NB4 (cell line): ENCODE measurements around the gene BOD1L1.

Source experiments
- CTCF ChIP-seq: IDR thresholded peaks from one replicate; pipeline ENCODE4 v1.5.1; 2012; ENCODE audit warnings: low read depth, low read length
- MYC ChIP-seq: IDR thresholded peaks from 2 replicates; pipeline ENCODE4 v1.6.1; 2011; ENCODE audit warnings: low read depth, low read length
- POLR2A ChIP-seq: IDR thresholded peaks from 2 replicates; pipeline ENCODE4 v1.6.1; 2011; ENCODE audit warnings: mild to moderate bottlenecking; ENCODE audit not compliant: insufficient read length; ENCODE audit errors: extremely low read depth

GRCh38 chr4:13674971-13675370, 47.4 kb upstream of the BOD1L1 start:
- TF ChIP-seq CTCF (no peak), MYC (no peak), POLR2A (no peak)
